Stimulated activated CD4-positive, alpha-beta T cell treated with anti-CD3 and anti-CD28 coated beads, Interleukin-12 subunit alpha, Interleukin-12 subunit beta, amount 100 ng/mL, for 24 hours (primary cell): ENCODE data around the gene CDR2L.
A peak's percentile ranks its signal among the peaks of the same experiment; 100 is the strongest.
"Not testable (repeated sequence)": the region's sequence is repeated elsewhere in the genome, so short reads cannot be mapped to it uniquely, and the experiment has no call there.

Experiments
- DNase-seq, 2 experiments: peaks; one replicate each; pipeline ENCODE4 v3.0.0-alpha.2; 2020; ENCODE audit warnings: low read depth in 2 of 2

The CDR2L gene

GRCh38 chr17:74959826-74960515 is 27.5 kb upstream of the CDR2L start:
- DNase-seq, result no peak

- DNase-seq, result peak in 1 of 2 experiments; percentile 61
Measured at GRCh38 chr17:74960570-74961342, 26.7 kb upstream of the CDR2L start.

- peak; percentile 57 to 86 for DNase-seq
Measured at GRCh38 chr17:74961657-74962350, 25.6 kb upstream of the CDR2L start.

GRCh38 chr17:74962622-74963394 is 24.6 kb upstream of the CDR2L start:
- no peak for DNase-seq

- DNase-seq, result no peak
Measured at GRCh38 chr17:74963656-74964055, 23.8 kb upstream of the CDR2L start.

GRCh38 chr17:74964246-74964761 is 23.1 kb upstream of the CDR2L start:
- DNase-seq, result no peak

- DNase-seq, result no peak
Measured at GRCh38 chr17:74964988-74965622, 22.3 kb upstream of the CDR2L start.

GRCh38 chr17:74968361-74968780 is 19.1 kb upstream of the CDR2L start:
- DNase-seq, result no peak

GRCh38 chr17:74969501-74969900 is 17.9 kb upstream of the CDR2L start:
- not testable (repeated sequence) for DNase-seq

- no peak for DNase-seq
Measured at GRCh38 chr17:74970395-74970794, 17.0 kb upstream of the CDR2L start.

GRCh38 chr17:74971069-74971841 is 16.2 kb upstream of the CDR2L start:
- DNase-seq, result no peak

- DNase-seq, result no peak
Measured at GRCh38 chr17:74971842-74972106, 15.7 kb upstream of the CDR2L start.

GRCh38 chr17:74972107-74972972 is 15.1 kb upstream of the CDR2L start, which contains the start of gene HID1:
Gene HID1 (minus strand): TSS chr17:74972759. CDS start chr17:74972656, 103 bp downstream.
- DNase-seq, result peak; percentile 59 to 65

GRCh38 chr17:74972973-74973328 is 14.5 kb upstream of the CDR2L start:
- no peak for DNase-seq

- no peak for DNase-seq
Measured at GRCh38 chr17:74975943-74976342, 11.5 kb upstream of the CDR2L start.

- no peak for DNase-seq
Measured at GRCh38 chr17:74977802-74978201, 9.6 kb upstream of the CDR2L start.

- DNase-seq, result no peak
Measured at GRCh38 chr17:74978240-74978639, 9.2 kb upstream of the CDR2L start.

- DNase-seq, result no peak
Measured at GRCh38 chr17:74979408-74980146, 7.9 kb upstream of the CDR2L start.
